Fibroblast of the aortic adventitia (primary cell): ENCODE data around the gene MAL. TPM values are rescaled to one million over a fixed set of nuclear protein-coding genes. Genes with fewer than 3 reads are reported as not detected.

Experiments used
- DNase-seq: peaks from one replicate; pipeline ENCODE4 v3.0.0-alpha.2; 2010; ENCODE audit warnings: low read depth
- H3K4me3 ChIP-seq: 2 replicates; pipeline ENCODE4 v1.5.1; 2011; ENCODE audit warnings: low read depth, mild to moderate bottlenecking, control low read depth, low read length, moderate library complexity
- CTCF ChIP-seq: IDR thresholded peaks from 2 replicates; pipeline ENCODE4 v1.5.1; 2011; ENCODE audit warnings: mild to moderate bottlenecking, low read length, control low read depth, inconsistent platforms; ENCODE audit not compliant: insufficient read depth
- total RNA-seq: library from RNA; depleted of rRNA; stranded (reverse); fragments of >200 nt; gene quantifications from 2 replicates; pipeline ENCODE4 v1.2.3, GENCODE V29; 2012; ENCODE audit warnings: low replicate concordance

Gene MAL
- total RNA-seq, 1 donor = not detected

DNA sequence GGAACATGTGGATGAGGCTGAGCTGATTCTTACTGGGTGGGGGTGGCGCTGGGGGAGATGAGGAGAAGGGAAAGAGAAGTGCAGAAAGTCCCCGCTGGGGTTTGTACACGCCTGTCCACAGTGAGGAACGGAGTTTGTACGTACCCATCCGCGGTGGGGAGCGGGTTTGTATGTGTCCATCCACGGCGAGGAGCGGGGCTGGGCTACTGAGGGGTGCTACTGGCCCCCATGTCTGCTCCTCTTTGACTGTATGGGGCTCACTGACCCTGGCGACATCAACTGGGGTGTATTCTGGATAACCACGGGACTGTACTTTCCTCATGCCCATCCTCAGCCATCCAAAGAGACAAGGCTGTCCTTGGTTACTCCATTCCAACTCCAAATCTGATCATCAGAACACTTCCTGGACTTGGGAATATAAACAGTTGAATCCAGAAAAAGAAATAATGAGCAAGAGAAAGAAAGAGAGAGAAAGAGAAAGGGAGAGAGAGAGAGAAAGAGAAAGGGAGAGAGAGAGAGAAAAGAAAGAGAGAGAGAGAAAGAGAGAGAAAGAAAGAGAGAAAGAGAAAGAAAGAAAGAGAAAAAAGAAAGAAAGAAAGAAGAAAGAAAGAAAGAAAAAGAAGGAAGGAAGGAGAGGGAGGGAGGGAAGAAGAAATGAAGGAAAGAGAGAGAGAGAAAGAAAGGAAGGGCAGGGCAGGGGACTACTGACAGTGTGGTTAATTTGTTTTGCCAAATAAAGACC lies 21.0 kb downstream of the MAL start:
- H3K4me3 ChIP-seq = no peak overlapping the region
- no peak for DNase-seq
- TF ChIP-seq CTCF = no peak

- no peak overlapping the region for H3K4me3 ChIP-seq
- TF ChIP-seq CTCF = no peak
- DNase-seq = no peak
Measured at GRCh38 chr2:95047629-95048510, 22.4 kb downstream of the MAL start.

- no peak for TF ChIP-seq CTCF
- no peak for DNase-seq
- no peak overlapping the region for H3K4me3 ChIP-seq
Measured at GRCh38 chr2:95048825-95049682, 23.5 kb downstream of the MAL start.

DNA sequence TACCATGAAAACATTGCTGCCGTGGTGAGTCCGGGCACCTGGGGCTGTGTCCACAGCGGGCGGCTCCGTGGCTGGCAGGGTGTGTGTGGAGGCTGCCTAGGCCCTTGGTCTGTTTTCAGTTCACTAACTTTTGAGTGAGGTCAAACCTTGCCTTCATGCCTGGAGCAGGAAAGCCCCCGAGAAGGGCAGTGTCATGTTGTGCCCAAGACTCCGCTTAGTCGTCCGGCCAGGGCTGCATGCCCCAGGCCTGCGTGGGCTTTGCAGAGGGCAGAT lies 24.1 kb downstream of the MAL start:
- no peak for TF ChIP-seq CTCF
- DNase-seq = no peak
- no peak overlapping the region for H3K4me3 ChIP-seq

GRCh38 chr2:95049961-95050360 lies 24.5 kb downstream of the MAL start:
- no peak for DNase-seq
- TF ChIP-seq CTCF = no peak
- H3K4me3 ChIP-seq = no peak overlapping the region

DNA sequence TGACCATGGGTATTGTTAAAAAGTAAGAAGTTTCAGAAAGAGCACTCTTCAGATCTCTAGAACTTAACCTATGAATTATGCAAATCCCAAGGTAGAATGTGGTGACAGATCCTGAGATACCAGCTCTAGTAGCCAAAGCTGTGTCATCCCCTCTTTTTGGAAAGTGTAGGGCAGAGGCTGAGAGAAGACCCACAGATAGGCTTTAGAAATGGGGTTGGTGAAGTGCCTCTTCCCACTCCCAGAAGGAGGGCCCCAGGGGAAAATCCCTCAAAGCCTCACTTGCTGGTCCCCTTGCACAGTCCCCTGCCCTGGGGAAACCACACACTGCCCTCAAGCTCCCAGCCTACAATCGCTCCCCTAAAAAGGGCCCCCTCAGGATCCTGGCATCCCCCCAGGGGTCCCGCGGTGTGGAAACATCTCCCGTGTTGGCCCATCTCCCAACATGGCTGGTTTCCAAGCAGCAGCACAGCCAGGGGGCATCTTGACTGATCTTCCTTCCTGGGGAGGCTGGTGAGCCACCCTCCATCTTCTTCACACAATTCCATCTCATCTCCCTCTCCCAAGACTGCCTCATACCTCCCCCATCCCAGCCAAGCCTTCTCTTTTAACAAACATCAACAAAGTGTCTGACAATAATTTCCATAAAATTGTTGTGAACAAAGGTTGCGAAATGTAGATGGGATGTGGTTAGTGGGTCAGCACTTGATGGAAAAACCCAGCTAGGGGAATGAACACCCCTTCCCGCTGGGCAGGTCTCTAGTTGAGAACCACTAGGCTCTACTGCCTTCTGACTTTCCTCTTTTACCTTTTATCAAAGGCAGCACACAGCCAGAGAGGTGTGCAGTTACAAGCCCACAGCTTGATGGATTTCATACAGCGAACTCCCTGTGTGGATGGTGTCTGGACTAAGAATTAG lies 25.1 kb downstream of the MAL start:
- no peak overlapping the region for H3K4me3 ChIP-seq
- no peak for DNase-seq
- no peak for TF ChIP-seq CTCF
